Suprapubic skin (tissue), 4 donors: Measurements from ENCODE around the gene PCDH12. TPM values are rescaled to one million over a fixed set of nuclear protein-coding genes. Genes with fewer than 3 reads are reported as not detected.
"Not testable (repeated sequence)": the region's sequence is repeated elsewhere in the genome, so short reads cannot be mapped to it uniquely, and the experiment has no call there.

Experiments
- DNase-seq, 2 donors: peaks; one replicate each; pipeline ENCODE4 v3.0.0-alpha.2; 2019; ENCODE audit warnings: low spot score in 2 of 2
- H3K27ac ChIP-seq: fragments of 200-600 bp; sonication (generic); one replicate; pipeline ENCODE4 v1.5.1; 2019
- H3K27me3 ChIP-seq: fragments of 200-600 bp; sonication (generic); one replicate; pipeline ENCODE4 v1.5.1; 2019
- H3K36me3 ChIP-seq: fragments of 200-600 bp; sonication (generic); one replicate; pipeline ENCODE4 v1.5.1; 2019
- H3K4me1 ChIP-seq: fragments of 200-600 bp; sonication (generic); one replicate; pipeline ENCODE4 v1.5.1; 2019
- H3K4me3 ChIP-seq: fragments of 200-600 bp; sonication (generic); one replicate; pipeline ENCODE4 v1.5.1; 2019; ENCODE audit warnings: mild to moderate bottlenecking
- H3K9me3 ChIP-seq: fragments of 200-600 bp; sonication (generic); one replicate; pipeline ENCODE4 v1.5.1; 2019
- EP300 ChIP-seq: sonication (generic); formaldehyde crosslinking; IDR thresholded peaks from one replicate; pipeline ENCODE4 v1.6.1; 2017; ENCODE audit warnings: antibody characterized with exemption
- POLR2A ChIP-seq, 2 donors: fragments of 450-650 bp; IDR thresholded peaks; one replicate each; pipeline ENCODE4 v1.6.1; 2017; ENCODE audit warnings: antibody characterized with exemption in 2 of 2, mild to moderate bottlenecking in 2 of 2, moderate library complexity in 2 of 2
- POLR2AphosphoS5 ChIP-seq, 3 donors: sonication (generic); formaldehyde crosslinking; IDR thresholded peaks; one replicate each; pipeline ENCODE4 v1.6.1; 2017; ENCODE audit warnings: antibody characterized with exemption in 3 of 3
- WGBS: methylation state at CpG from one replicate; pipeline ENCODE4 v1.1.5; 2018; 5-methylcytosine and 5-hydroxymethylcytosine counted together
- total RNA-seq, 4 donors: library from RNA; depleted of rRNA; stranded (reverse); fragments of >200 nt; gene quantifications; one replicate each; pipeline ENCODE4 v1.1.0, GENCODE V29; 2016
- TF ChIP-seq, protein P1 (sequence below), 2 donors: fragments of 200-600 bp in 1 of 2; fragments of 450-650 bp in 1 of 2; sonication (generic) in 1 of 2; IDR thresholded peaks; one replicate each; pipeline ENCODE4 v1.5.1; 2016 to 2019; ENCODE audit warnings: antibody characterized with exemption in 2 of 2, mild to moderate bottlenecking in 1 of 2, moderate library complexity in 1 of 2

The PCDH12 gene
- total RNA-seq, 4 donors from 2014 or later: 0.44 to 2.0 (median 0.82) TPM

DNA sequence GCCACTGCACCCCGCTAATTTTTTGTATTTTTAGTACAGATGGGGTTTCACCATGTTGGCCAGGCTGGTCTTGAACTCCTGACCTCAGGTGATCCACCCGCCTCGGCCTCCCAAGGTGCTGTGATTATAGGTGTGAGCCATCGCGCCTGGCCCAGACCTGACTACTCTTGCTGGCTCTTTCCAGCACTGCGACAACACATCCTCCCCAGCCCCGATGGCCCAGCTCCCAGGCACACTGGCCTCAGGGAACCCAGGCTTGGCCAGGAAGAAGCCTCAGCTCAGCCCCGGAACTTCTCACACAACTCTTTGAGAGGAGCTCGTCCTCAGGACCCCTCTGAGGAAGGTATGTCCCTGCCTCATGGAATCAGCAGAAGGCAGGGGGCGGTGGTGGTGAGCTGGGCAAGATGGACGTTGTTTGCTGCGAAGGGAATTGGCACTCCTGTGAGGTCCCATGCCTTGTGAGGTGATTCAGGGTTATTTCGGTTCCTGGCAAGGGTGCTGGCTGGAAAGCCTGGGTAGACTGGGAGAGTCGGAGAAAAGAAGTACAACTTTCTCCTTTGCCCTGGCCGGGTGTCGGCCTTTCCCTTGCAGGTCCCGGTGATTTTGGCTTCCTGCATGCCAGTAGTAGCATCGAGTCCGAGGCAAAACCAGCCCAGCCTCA lies 28.5 kb downstream of the PCDH12 start:
- Histone ChIP-seq H3K4me3 (no peak overlapping the region), H3K27me3 (no peaks in the 10 kb centered on the region), H3K27ac (no peak overlapping the region), H3K4me1 (peaks cover 9% of the 10 kb centered on the region), H3K36me3 (peaks cover 86% of the 10 kb centered on the region), H3K9me3 (no peaks in the 10 kb centered on the region)
- no peak for DNase-seq
- WGBS: 91% methylated on average over 19 of the region's 19 CpGs
- TF ChIP-seq POLR2A (IDR thresholded peaks at IDR 0.05) (no peak), POLR2AphosphoS5 (IDR thresholded peaks at IDR 0.05) (no peak), EP300 (no peak)
- TF ChIP-seq, protein P1, sequence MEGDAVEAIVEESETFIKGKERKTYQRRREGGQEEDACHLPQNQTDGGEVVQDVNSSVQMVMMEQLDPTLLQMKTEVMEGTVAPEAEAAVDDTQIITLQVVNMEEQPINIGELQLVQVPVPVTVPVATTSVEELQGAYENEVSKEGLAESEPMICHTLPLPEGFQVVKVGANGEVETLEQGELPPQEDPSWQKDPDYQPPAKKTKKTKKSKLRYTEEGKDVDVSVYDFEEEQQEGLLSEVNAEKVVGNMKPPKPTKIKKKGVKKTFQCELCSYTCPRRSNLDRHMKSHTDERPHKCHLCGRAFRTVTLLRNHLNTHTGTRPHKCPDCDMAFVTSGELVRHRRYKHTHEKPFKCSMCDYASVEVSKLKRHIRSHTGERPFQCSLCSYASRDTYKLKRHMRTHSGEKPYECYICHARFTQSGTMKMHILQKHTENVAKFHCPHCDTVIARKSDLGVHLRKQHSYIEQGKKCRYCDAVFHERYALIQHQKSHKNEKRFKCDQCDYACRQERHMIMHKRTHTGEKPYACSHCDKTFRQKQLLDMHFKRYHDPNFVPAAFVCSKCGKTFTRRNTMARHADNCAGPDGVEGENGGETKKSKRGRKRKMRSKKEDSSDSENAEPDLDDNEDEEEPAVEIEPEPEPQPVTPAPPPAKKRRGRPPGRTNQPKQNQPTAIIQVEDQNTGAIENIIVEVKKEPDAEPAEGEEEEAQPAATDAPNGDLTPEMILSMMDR (IDR thresholded peaks at IDR 0.05): no peak

DNA sequence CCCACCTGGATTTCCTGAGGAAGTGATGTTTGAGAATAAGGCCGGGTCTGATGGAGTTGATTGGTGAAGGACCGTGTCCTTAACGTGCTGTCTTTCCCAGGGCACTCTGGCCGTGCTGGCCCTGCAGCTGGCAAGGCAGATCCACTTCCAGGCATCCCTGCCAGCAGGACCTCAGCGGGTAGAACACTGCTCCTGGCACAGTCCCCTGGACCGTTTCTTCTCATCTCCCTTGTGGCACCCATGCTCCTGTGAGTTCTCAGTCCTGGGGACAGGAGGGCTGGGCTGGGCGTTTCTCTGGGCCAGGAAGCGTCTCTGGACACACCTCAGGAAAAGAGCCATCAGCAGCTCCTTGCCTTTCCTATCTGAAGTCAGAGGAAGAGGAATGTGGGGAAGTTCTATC lies 30.0 kb downstream of the PCDH12 start:
- WGBS: 77% methylated on average over 8 of the region's 8 CpGs
- DNase-seq: no peak
- Histone ChIP-seq H3K27me3 (no peaks in the 10 kb centered on the region), H3K9me3 (no peaks in the 10 kb centered on the region), H3K27ac (no peak overlapping the region), H3K4me3 (no peak overlapping the region), H3K36me3 (peaks cover 72% of the 10 kb centered on the region), H3K4me1 (peaks cover 13% of the 10 kb centered on the region)
- TF ChIP-seq, protein P1 (IDR thresholded peaks at IDR 0.05): no peak
- TF ChIP-seq POLR2A (IDR thresholded peaks at IDR 0.05) (no peak), POLR2AphosphoS5 (IDR thresholded peaks at IDR 0.05) (no peak), EP300 (no peak)

DNA sequence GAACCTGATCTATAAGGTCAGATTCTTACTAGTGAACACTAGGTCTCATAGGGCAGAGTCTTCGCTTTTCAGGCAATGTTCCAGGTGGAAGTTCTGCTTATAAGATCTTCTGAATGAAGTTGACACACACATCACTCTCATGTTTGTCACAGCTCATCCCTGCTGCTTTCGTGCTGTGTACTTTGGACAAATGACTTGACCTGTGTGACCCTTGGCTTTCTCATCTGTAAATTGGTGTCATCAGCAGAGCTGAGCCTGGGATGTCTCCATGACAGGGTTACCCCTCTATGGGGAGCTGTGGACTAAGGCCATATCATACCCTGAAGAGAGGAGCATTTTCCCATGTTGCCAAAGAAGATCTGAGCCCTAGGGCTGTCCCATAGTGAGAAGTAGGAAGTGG lies 31.6 kb downstream of the PCDH12 start:
- Histone ChIP-seq H3K36me3 (peaks cover 60% of the 10 kb centered on the region), H3K4me3 (no peak overlapping the region), H3K27me3 (no peaks in the 10 kb centered on the region), H3K9me3 (no peaks in the 10 kb centered on the region), H3K27ac (no peak overlapping the region), H3K4me1 (peaks cover 20% of the 10 kb centered on the region)
- TF ChIP-seq POLR2A (IDR thresholded peaks at IDR 0.05) (no peak), EP300 (no peak), POLR2AphosphoS5 (IDR thresholded peaks at IDR 0.05) (no peak)
- TF ChIP-seq, protein P1 (IDR thresholded peaks at IDR 0.05): no peak
- DNase-seq: no peak
- WGBS: 81% methylated on average over 2 of the region's 2 CpGs

- H3K27me3 ChIP-seq: no peaks in the 10 kb centered on the region
- TF ChIP-seq POLR2AphosphoS5 (IDR thresholded peaks at IDR 0.05): peak; percentile 53 to 75 (median 72)
- no peak for TF ChIP-seq EP300
- peak; percentile 58 to 73 for TF ChIP-seq POLR2A (IDR thresholded peaks at IDR 0.05)
- TF ChIP-seq, protein P1 (IDR thresholded peaks at IDR 0.05): no peak
- DNase-seq: peak; percentile 98
- peak within 1 kb of the TSS; percentile 76 for H3K4me3 ChIP-seq
- under 1% methylated on average over 44 of the region's 53 CpGs for WGBS
- no peaks in the 10 kb centered on the region for H3K9me3 ChIP-seq
- peak within 1 kb of the TSS; percentile 95 for H3K27ac ChIP-seq
- peaks cover 33% of the 10 kb centered on the region for H3K36me3 ChIP-seq
- peaks cover 20% of the 10 kb centered on the region for H3K4me1 ChIP-seq
Measured at GRCh38 chr5:141923448-141924313, 34.3 kb downstream of the PCDH12 start, which contains the start of gene DELE1. TSS of gene DELE1 (plus strand) at chr5:141923871. CDS start at chr5:141923942, 71 bp downstream.

- not testable (repeated sequence) for H3K27me3 ChIP-seq, H3K9me3 ChIP-seq, DNase-seq
- 53% methylated on average over 27 of the region's 28 CpGs for WGBS
- Histone ChIP-seq H3K4me3 (peak overlapping the region; percentile 76), H3K27ac (peak overlapping the region; percentile 95), H3K4me1 (peaks cover 20% of the 10 kb centered on the region), H3K36me3 (peaks cover 26% of the 10 kb centered on the region)
Measured at GRCh38 chr5:141922827-141923447, 35.1 kb downstream of the PCDH12 start.
